Cardiac fibroblast (primary cell): ENCODE data around the gene SSRP1.

Source experiments
- DNase-seq, 2 donors: peaks; one replicate each; pipeline versions ENCODE4 v3.0.0 to v3.0.0-alpha.2; 2010; ENCODE audit warnings: low read depth in 2 of 2
- H3K4me3 ChIP-seq, 2 donors: replicated peaks in 1 of 2; 1 replicate in 1 of 2; 2 replicates in 1 of 2; pipeline ENCODE4 v1.5.1; 2011; ENCODE audit warnings: low read depth in 2 of 2, low read length in 2 of 2, mild to moderate bottlenecking in 2 of 2, moderate library complexity in 1 of 2
- CTCF ChIP-seq: IDR thresholded peaks from one replicate; pipeline ENCODE4 v1.5.1; 2011; ENCODE audit warnings: low read depth, mild to moderate bottlenecking, low read length, inconsistent platforms

The SSRP1 gene

GRCh38 chr11:57375490-57375889 lies 39.8 kb upstream of the SSRP1 start:
- TF ChIP-seq CTCF = no peak
- no peak for DNase-seq
- no peak overlapping the region for H3K4me3 ChIP-seq

GRCh38 chr11:57374966-57375365 lies 39.3 kb upstream of the SSRP1 start:
- DNase-seq = no peak
- no peak for TF ChIP-seq CTCF
- H3K4me3 ChIP-seq = no peak overlapping the region

GRCh38 chr11:57373146-57373545 lies 37.5 kb upstream of the SSRP1 start:
- no peak for TF ChIP-seq CTCF
- DNase-seq = peak in 1 of 2 donors; percentile 20
- no peak overlapping the region for H3K4me3 ChIP-seq

GRCh38 chr11:57370941-57371340 lies 35.2 kb upstream of the SSRP1 start:
- no peak overlapping the region for H3K4me3 ChIP-seq
- no peak for TF ChIP-seq CTCF
- no peak for DNase-seq

- no peak for TF ChIP-seq CTCF
- no peak overlapping the region for H3K4me3 ChIP-seq
- peak in 1 of 2 donors; percentile 43 for DNase-seq
Observed at GRCh38 chr11:57370251-57370650, 34.6 kb upstream of the SSRP1 start.

- no peak overlapping the region for H3K4me3 ChIP-seq
- no peak for DNase-seq
- no peak for TF ChIP-seq CTCF
Observed at GRCh38 chr11:57368845-57369232, 33.1 kb upstream of the SSRP1 start.

- TF ChIP-seq CTCF = no peak
- no peak for DNase-seq
- no peak overlapping the region for H3K4me3 ChIP-seq
Observed at GRCh38 chr11:57368106-57368844, 32.6 kb upstream of the SSRP1 start.
